HEK293T (cell line): ENCODE data around the gene PRKAA1.

Experiments used
- BHLHE40 ChIP-seq: fragments of 450-650 bp; IDR thresholded peaks from 2 replicates; pipeline ENCODE4 v1.6.1; 2016; ENCODE audit warnings: mild to moderate bottlenecking, moderate library complexity, borderline replicate concordance
- FOXA1 ChIP-seq: fragments of 450-650 bp; IDR thresholded peaks from 2 replicates; pipeline ENCODE4 v1.6.1; 2016; ENCODE audit warnings: mild to moderate bottlenecking
- FOXK2 ChIP-seq: fragments of 450-650 bp; IDR thresholded peaks from 2 replicates; pipeline ENCODE4 v1.6.1; 2016; ENCODE audit warnings: mild to moderate bottlenecking
- PKNOX1 ChIP-seq: fragments of 450-650 bp; IDR thresholded peaks from 2 replicates; pipeline ENCODE4 v1.6.1; 2016
- SUZ12 ChIP-seq: fragments of 450-650 bp; IDR thresholded peaks from 2 replicates; pipeline ENCODE4 v1.6.1; 2016; ENCODE audit warnings: mild to moderate bottlenecking
- ZNF384 ChIP-seq: fragments of 450-650 bp; IDR thresholded peaks from 2 replicates; pipeline ENCODE4 v1.6.1; 2016

GRCh38 chr5:40779561-40779960 is 18.6 kb downstream of the PRKAA1 start:
- no peak for TF ChIP-seq FOXK2
- no peak for TF ChIP-seq PKNOX1
- TF ChIP-seq ZNF384 = no peak
- TF ChIP-seq BHLHE40 = no peak
- no peak for TF ChIP-seq SUZ12
- TF ChIP-seq FOXA1 = no peak
